ENCODE results near the gene CFHR2.
"Not testable (repeated sequence)": the region's sequence is repeated elsewhere in the genome, so short reads cannot be mapped to it uniquely, and the experiment has no call there.

DNA sequence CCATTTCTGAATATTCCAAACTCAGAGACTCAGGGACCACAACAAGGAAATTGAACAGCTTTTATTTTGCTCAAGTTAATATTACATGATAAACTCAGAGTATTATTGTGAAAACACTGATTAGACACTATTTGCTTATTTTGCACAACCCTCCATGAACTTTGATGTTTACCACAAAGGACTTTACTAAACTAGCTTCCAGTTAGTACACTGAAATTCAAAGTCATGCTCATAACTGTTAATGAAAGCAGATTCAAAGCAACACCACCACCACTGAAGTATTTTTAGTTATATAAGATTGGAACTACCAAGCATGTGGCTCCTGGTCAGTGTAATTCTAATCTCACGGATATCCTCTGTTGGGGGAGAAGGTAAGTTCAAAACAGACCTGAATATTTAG is at the start of gene CFHR2:
- TF ChIP-seq, protein P1, sequence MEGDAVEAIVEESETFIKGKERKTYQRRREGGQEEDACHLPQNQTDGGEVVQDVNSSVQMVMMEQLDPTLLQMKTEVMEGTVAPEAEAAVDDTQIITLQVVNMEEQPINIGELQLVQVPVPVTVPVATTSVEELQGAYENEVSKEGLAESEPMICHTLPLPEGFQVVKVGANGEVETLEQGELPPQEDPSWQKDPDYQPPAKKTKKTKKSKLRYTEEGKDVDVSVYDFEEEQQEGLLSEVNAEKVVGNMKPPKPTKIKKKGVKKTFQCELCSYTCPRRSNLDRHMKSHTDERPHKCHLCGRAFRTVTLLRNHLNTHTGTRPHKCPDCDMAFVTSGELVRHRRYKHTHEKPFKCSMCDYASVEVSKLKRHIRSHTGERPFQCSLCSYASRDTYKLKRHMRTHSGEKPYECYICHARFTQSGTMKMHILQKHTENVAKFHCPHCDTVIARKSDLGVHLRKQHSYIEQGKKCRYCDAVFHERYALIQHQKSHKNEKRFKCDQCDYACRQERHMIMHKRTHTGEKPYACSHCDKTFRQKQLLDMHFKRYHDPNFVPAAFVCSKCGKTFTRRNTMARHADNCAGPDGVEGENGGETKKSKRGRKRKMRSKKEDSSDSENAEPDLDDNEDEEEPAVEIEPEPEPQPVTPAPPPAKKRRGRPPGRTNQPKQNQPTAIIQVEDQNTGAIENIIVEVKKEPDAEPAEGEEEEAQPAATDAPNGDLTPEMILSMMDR (conservative IDR thresholded peaks at IDR 0.05), result not testable (repeated sequence)
- TF ChIP-seq ZFX (IDR thresholded peaks at IDR 0.05), result not testable (repeated sequence)

All from C4-2B (cell line).